HG02981 (cell line): ENCODE results near the gene COL17A1.

ENCODE experiments used
- ATAC-seq: cut with Tn5 transposase; IDR thresholded peaks from one replicate; pipeline ENCODE4 v1.9.1; 2021; ENCODE audit warnings: mild to moderate bottlenecking, moderate library complexity; ENCODE audit not compliant: unreplicated experiment

COL17A1 gene

GRCh38 chr10:104085801-104086400, at the start of gene COL17A1:
Gene COL17A1 (minus strand): TSS chr10:104085880. CDS start chr10:104080673, 5,207 bp downstream.
- no peak for ATAC-seq

GRCh38 chr10:104130041-104130440, 44.4 kb upstream of the COL17A1 start:
- no peak for ATAC-seq

GRCh38 chr10:104128214-104128613, 42.5 kb upstream of the COL17A1 start:
- no peak for ATAC-seq

- no peak for ATAC-seq
Measured at GRCh38 chr10:104127411-104127810, 41.7 kb upstream of the COL17A1 start.

- ATAC-seq: no peak
Measured at GRCh38 chr10:104123397-104123796, 37.7 kb upstream of the COL17A1 start.

GRCh38 chr10:104122225-104123107, 36.8 kb upstream of the COL17A1 start:
- no peak for ATAC-seq

GRCh38 chr10:104121485-104122224, 36.0 kb upstream of the COL17A1 start, which contains the start of gene SFR1:
Gene SFR1 (plus strand): TSS chr10:104122171. CDS start chr10:104122184, 13 bp downstream.
- peak; percentile 86 for ATAC-seq

GRCh38 chr10:104120903-104121484, 35.3 kb upstream of the COL17A1 start:
- peak; percentile 48 for ATAC-seq

- no peak for ATAC-seq
Measured at GRCh38 chr10:104120512-104120902, 34.8 kb upstream of the COL17A1 start.

- no peak for ATAC-seq
Measured at GRCh38 chr10:104119996-104120395, 34.3 kb upstream of the COL17A1 start.

- ATAC-seq: no peak
Measured at GRCh38 chr10:104117839-104118323, 32.2 kb upstream of the COL17A1 start.

- no peak for ATAC-seq
Measured at GRCh38 chr10:104113376-104113956, 27.8 kb upstream of the COL17A1 start.

- peak; percentile 99 for ATAC-seq
Measured at GRCh38 chr10:104109908-104110662, 24.4 kb upstream of the COL17A1 start.

- no peak for ATAC-seq
Measured at GRCh38 chr10:104104926-104105325, 19.2 kb upstream of the COL17A1 start.

- ATAC-seq: no peak
Measured at GRCh38 chr10:104104418-104104817, 18.7 kb upstream of the COL17A1 start.

- no peak for ATAC-seq
Measured at GRCh38 chr10:104103956-104104355, 18.3 kb upstream of the COL17A1 start.

- ATAC-seq: no peak
Measured at GRCh38 chr10:104101902-104102301, 16.2 kb upstream of the COL17A1 start.

- ATAC-seq: no peak
Measured at GRCh38 chr10:104100795-104101194, 15.1 kb upstream of the COL17A1 start.

- no peak for ATAC-seq
Measured at GRCh38 chr10:104099941-104100340, 14.3 kb upstream of the COL17A1 start.

- no peak for ATAC-seq
Measured at GRCh38 chr10:104099269-104099668, 13.6 kb upstream of the COL17A1 start.
